NCI-H774 (cell line): Measurements from ENCODE around the gene KIR3DL1.
"Not testable (repeated sequence)": the region's sequence is repeated elsewhere in the genome, so short reads cannot be mapped to it uniquely, and the experiment has no call there.

Experiments used
- DNase-seq: peaks from one replicate; lab custom pipeline; 2025; lab: John Stamatoyannopoulos, UW

The KIR3DL1 gene

GRCh38 chr19:54816251-54816650 is at the start of gene KIR3DL1:
KIR3DL1 (plus strand) TSS chr19:54816468.
- not testable (repeated sequence) for DNase-seq

- not testable (repeated sequence) for DNase-seq
Measured at GRCh38 chr19:54769646-54770045, 46.6 kb upstream of the KIR3DL1 start, which contains the start of gene KIR2DL1. KIR2DL1 (plus strand) TSS chr19:54769793; CDS start chr19:54769851, 58 bp downstream.

DNA sequence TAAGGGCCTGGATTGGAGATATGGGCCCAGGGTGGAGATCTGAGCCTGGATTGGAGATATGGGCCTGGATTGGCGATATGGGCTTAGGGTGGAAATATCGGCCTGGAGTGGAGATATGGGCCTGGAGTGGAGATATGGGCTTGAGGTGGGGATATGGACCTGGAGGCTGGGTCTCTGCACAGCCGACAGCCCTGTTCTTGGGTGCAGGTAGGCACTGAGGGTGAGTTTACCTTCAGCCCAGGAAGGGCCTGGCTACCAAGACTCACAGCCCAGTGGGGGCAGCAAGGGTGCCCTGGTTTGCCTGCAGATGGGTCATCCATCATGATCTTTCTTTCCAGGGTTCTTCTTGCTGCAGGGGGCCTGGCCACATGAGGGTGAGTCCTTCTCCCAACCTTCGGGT is 45.8 kb upstream of the KIR3DL1 start:
- not testable (repeated sequence) for DNase-seq

GRCh38 chr19:54771018-54771960 is 45.0 kb upstream of the KIR3DL1 start:
- DNase-seq, result not testable (repeated sequence)

- DNase-seq, result not testable (repeated sequence)
Measured at GRCh38 chr19:54772666-54773065, 43.6 kb upstream of the KIR3DL1 start.

DNA sequence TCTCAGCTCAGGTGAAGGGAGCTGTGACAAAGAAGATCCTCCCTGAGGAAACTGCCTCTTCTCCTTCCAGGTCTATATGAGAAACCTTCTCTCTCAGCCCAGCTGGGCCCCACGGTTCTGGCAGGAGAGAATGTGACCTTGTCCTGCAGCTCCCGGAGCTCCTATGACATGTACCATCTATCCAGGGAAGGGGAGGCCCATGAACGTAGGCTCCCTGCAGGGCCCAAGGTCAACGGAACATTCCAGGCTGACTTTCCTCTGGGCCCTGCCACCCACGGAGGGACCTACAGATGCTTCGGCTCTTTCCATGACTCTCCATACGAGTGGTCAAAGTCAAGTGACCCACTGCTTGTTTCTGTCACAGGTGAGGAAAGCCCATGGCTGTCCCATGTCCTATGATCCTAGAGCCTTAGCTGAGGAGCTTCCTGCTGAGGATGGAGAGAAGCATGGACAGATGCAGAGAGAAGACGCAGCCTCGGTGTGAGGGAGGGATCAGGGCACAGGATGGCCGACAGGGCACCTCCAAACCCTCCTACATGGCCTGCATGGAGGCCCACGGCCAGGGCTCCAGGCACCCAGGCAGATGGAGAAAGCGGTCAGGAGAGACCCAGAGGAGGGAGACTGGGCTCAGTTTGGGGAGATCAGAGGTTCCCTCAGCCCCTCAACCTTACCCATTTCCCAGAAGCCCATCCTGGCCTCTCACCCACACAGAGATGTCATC is 41.0 kb upstream of the KIR3DL1 start:
- not testable (repeated sequence) for DNase-seq

DNA sequence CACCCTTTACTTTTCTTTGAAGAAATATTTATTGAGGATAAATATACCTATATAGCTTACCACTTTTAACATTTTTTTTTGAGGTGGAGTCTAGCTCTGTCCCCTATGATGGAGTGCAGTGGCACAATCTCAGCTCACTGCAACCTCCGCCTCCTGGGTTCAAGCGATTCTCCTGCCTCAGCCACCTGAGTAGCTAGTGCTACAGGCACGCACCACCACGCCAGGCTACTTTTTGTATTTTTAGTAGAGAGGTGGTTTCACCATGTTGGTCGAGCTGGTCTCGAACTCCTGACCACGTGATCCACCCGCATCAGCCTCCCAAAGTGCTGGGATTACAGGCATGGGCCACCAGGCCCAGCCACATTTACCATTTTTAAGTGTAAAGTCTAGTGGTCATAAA is 40.4 kb upstream of the KIR3DL1 start:
- DNase-seq, result not testable (repeated sequence)

- not testable (repeated sequence) for DNase-seq
Measured at GRCh38 chr19:54777851-54778250, 38.4 kb upstream of the KIR3DL1 start.

DNA sequence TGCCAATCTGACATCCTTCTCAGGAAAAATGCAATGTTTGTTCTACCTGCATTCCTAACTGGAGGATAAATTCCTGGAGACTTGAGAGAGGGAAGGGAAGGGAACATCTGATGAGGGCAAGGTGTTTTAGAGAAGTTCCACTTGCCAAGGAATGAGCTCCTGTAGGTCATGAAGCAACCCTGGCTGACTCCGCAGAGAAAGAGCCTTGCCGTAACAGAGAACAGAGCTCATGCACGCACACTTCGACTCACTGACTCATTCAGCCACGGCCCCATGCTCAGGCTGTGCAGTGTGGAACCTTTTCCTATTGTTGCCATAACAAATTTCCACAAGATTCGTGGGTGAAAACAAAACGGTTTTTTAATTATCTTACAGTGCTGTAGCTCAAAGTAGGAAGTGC is 37.4 kb upstream of the KIR3DL1 start:
- not testable (repeated sequence) for DNase-seq

DNA sequence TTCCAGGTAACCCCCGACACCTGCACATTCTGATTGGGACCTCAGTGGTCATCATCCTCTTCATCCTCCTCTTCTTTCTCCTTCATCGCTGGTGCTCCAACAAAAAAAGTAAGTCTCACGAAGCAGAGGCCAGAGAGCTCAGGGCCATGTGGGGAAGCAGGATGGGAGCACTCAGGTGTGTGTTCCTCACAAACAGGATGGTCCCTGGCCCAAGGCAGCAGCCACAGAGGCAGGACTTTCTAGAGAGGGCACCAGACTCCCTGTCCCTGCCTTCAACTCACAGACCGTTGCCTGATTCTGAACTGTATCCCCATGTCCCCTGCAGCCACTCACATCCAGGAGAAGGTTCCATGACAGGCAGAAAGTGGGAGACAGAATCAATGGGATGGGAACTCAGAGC is 33.4 kb upstream of the KIR3DL1 start:
- not testable (repeated sequence) for DNase-seq

- DNase-seq, result not testable (repeated sequence)
Measured at GRCh38 chr19:54786091-54786723, 30.1 kb upstream of the KIR3DL1 start.

GRCh38 chr19:54788154-54788553 is 28.1 kb upstream of the KIR3DL1 start:
- not testable (repeated sequence) for DNase-seq

- no peak for DNase-seq
Measured at GRCh38 chr19:54790711-54791110, 25.6 kb upstream of the KIR3DL1 start.

DNA sequence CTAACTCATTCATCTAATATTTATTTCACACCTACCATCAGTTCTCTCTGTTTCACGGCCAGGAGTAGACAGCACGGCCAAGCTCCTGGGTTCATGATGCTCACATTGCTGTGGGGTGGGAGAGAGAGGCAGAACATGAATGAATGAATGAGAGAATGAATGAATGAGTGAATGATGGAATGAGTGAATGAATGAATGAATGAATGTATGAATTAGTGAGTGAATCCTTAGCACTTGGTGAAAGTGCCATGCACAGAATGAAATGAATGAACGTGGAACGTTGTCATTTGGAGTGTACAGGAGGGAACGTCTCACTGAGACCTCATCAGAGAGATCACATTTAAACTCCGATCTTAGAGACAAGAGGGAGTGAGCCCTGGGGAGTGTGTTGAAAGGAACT is 24.8 kb upstream of the KIR3DL1 start:
- no peak for DNase-seq

DNA sequence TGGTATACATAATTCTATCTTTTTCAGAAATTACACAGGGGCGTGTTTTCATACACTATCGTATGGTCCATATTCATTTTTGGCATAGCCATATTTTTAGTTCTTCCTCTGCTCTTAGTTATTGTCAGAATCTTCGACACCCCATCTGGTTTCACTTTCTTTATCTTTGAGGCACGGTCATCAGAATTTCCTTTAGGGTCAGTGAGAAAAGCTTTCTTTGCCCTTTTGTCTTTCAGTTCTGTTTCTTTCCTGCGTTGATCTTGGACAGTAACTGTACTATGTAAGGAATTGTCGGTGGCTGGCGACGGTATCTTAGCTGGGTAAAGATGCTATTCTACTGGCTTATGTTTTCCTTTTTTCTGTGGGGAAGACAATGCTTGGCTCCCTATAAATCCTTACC is 23.5 kb upstream of the KIR3DL1 start:
- no peak for DNase-seq

DNA sequence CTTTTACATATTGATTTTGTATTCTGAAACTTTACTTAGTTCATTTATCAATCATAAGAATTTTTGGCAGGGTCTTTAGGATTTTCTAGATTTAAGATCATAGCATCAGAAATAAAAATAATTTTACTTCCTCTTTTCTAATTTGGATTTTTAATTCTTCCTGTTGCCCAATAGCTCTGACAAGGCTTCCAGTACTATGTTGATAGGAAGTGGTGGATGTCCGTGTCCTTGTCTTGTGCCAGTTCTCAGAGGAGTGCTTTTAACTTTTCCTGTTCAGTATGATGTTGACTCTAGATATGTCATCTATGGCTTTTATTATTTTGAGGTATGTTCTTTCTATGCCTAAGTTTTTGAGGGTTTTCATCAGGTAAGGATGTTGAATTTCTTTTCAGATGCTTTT is 20.5 kb upstream of the KIR3DL1 start:
- no peak for DNase-seq

DNA sequence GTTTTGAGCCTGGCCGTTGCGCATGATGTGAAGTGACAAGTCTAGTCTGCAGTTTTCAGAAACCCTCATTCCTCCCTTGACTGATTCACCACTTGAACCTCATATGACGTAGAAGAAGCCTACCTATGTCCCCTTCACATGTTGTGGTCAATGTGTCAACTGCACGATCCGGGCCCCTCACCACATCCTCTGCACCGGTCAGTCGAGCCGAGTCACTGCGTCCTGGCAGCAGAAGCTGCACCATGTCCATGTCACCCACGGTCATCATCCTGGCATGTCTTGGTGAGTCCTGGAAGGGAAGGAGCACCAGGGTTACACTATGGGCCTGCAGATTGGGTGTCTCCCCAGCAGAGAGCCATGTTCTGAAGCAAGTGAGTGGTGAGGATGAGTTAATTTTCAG is 12.9 kb upstream of the KIR3DL1 start, which contains the start of gene KIR2DL4:
KIR2DL4 (plus strand) TSS at position 201 of the 400 bp plus-strand sequence; CDS start at position 243, 42 bp downstream.
- DNase-seq, result no peak

DNA sequence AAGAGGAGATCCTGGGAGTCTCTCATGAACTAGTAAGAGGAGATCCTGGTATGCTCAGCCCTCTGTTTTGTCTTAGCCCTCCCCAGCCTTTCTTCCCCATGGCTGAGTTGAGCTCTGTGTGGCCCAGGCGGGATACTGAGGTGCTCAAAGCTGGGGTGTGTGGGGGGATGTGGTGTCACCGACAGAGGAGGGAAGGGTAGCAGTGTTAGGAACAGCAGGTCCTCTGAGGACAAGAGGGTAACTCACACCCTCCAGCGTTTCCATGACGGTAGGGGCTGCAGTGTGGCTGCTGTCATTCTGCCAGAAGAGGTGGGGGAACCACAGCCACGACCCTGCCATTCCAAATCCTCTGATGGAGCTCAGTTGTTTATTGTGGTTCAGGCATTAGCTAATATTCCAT is 12.2 kb upstream of the KIR3DL1 start:
- no peak for DNase-seq

DNA sequence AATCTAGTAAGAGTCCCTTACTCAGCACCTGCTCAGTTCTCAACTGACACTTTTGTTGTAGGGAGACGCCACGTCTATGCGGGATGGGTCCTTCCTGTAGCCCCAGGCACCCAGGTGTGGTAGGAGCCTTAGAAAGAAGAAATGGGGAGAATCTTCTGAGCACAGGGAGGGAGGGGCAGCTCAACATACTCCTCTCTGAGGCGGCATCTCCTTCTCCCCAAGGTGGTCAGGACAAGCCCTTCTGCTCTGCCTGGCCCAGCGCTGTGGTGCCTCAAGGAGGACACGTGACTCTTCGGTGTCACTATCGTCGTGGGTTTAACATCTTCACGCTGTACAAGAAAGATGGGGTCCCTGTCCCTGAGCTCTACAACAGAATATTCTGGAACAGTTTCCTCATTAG is 11.7 kb upstream of the KIR3DL1 start:
- DNase-seq, result no peak

- DNase-seq, result no peak
Measured at GRCh38 chr19:54805665-54806515, 10.4 kb upstream of the KIR3DL1 start.

DNA sequence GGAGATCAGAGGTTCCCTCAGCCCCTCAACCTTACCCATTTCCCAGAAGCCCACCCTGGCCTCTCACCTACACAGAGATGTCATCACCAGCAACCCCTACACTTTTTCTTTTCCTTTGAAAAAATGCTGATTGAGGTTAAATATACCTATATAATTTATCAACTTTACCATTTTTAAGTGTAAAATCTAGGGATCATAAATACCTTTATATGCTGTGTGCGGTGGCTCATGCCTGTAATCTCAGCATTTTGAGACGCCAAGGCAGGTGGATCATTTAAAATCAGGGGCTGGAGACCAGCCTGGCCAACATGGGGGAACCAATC is 9.8 kb upstream of the KIR3DL1 start:
- no peak for DNase-seq
